HepG2 (cell line): ENCODE data around the gene KCTD13. TPM values are rescaled to one million over a fixed set of nuclear protein-coding genes. Genes with fewer than 3 reads are reported as not detected.
A peak's percentile ranks its signal among the peaks of the same experiment; 100 is the strongest.

Source experiments
- ATF7 ChIP-seq, 2 experiments: fragments of 450-650 bp in 1 of 2; sonication (generic) in 1 of 2; formaldehyde crosslinking in 1 of 2; IDR thresholded peaks; 2 replicates each; pipeline versions ENCODE4 v1.4.0 to v1.6.1; 2016 to 2020; ENCODE audit warnings: antibody characterized with exemption in 1 of 2, mild to moderate bottlenecking in 1 of 2, missing genetic modification reagents in 1 of 2
- ATF7-NPFF ChIP-seq: sonication (generic); formaldehyde crosslinking; IDR thresholded peaks from 2 replicates; pipeline ENCODE4 v1.8.1; 2023; ENCODE audit warnings: mild to moderate bottlenecking, low read depth, missing genetic modification reagents, moderate library complexity
- CC2D1A ChIP-seq: sonication (generic); formaldehyde crosslinking; IDR thresholded peaks from 2 replicates; pipeline ENCODE4 v1.8.1; 2023; ENCODE audit warnings: mild to moderate bottlenecking, missing genetic modification reagents
- CREB1 ChIP-seq, 2 experiments: fragments of 450-650 bp in 1 of 2; IDR thresholded peaks; 2 replicates each; pipeline ENCODE4 v1.6.1; 2016 to 2017; ENCODE audit warnings: control low read depth in 1 of 2, mild to moderate bottlenecking in 1 of 2, missing compliant biosample characterization in 1 of 2, missing genetic modification characterization in 1 of 2
- GABPA ChIP-seq, 2 experiments: IDR thresholded peaks; 2 replicates each; pipeline ENCODE4 v1.6.1; 2011 to 2016; ENCODE audit warnings: low read depth in 2 of 2, low read length in 1 of 2, missing biosample characterization in 1 of 2, missing genetic modification characterization in 1 of 2
- HDAC2 ChIP-seq: sonication (generic); formaldehyde crosslinking; IDR thresholded peaks from 2 replicates; pipeline ENCODE4 v1.4.0; 2020; ENCODE audit warnings: missing genetic modification reagents
- KDM2A ChIP-seq: sonication (generic); formaldehyde crosslinking; IDR thresholded peaks from 2 replicates; pipeline ENCODE4 v1.4.0; 2020; ENCODE audit warnings: low read depth, missing genetic modification reagents, borderline replicate concordance
- KDM5B ChIP-seq: sonication (generic); formaldehyde crosslinking; IDR thresholded peaks from 2 replicates; pipeline ENCODE4 v1.4.0; 2020; ENCODE audit warnings: missing genetic modification reagents, mild to moderate bottlenecking, borderline replicate concordance
- MYNN ChIP-seq: sonication (generic); formaldehyde crosslinking; IDR thresholded peaks from 2 replicates; pipeline ENCODE4 v1.4.0; 2020; ENCODE audit warnings: mild to moderate bottlenecking, low read depth, missing genetic modification reagents
- TRIM24 ChIP-seq: sonication (generic); formaldehyde crosslinking; IDR thresholded peaks from 2 replicates; pipeline ENCODE4 v1.8.0; 2022; ENCODE audit warnings: mild to moderate bottlenecking, missing genetic modification reagents
- ZNF232 ChIP-seq: sonication (generic); formaldehyde crosslinking; IDR thresholded peaks from 2 replicates; pipeline ENCODE4 v1.4.0; 2020; ENCODE audit warnings: missing genetic modification reagents, borderline replicate concordance
- ZNF264 ChIP-seq: sonication (generic); formaldehyde crosslinking; IDR thresholded peaks from 2 replicates; pipeline ENCODE4 v1.4.0; 2020; ENCODE audit warnings: missing genetic modification reagents
- ZNF317 ChIP-seq: sonication (generic); formaldehyde crosslinking; IDR thresholded peaks from 2 replicates; pipeline ENCODE4 v1.5.0; 2020; ENCODE audit warnings: mild to moderate bottlenecking, missing genetic modification reagents
- ZNF431 ChIP-seq: sonication (generic); formaldehyde crosslinking; IDR thresholded peaks from 2 replicates; pipeline ENCODE4 v1.9.0; 2022; ENCODE audit warnings: missing genetic modification reagents, low read depth, mild to moderate bottlenecking, borderline replicate concordance
- ZNF562 ChIP-seq: sonication (generic); formaldehyde crosslinking; IDR thresholded peaks from 2 replicates; pipeline ENCODE4 v1.8.0; 2022; ENCODE audit warnings: missing genetic modification reagents, borderline replicate concordance
- ZNF589 ChIP-seq: sonication (generic); formaldehyde crosslinking; conservative IDR thresholded peaks from 2 replicates; pipeline ENCODE4 v1.8.0; 2022; ENCODE audit warnings: mild to moderate bottlenecking, moderate library complexity, missing genetic modification reagents
- ZSCAN30 ChIP-seq: sonication (generic); formaldehyde crosslinking; IDR thresholded peaks from 2 replicates; pipeline ENCODE4 v1.5.0; 2020; ENCODE audit warnings: mild to moderate bottlenecking, missing genetic modification reagents
- polyA plus RNA-seq, 8 experiments: library from polyadenylated mRNA; depleted of rRNA in 3 of 8; stranded (reverse) in 7 of 8; unstranded in 1 of 8; fragments of >200 nt; fragmentation: Illumina TruSeq in 4 of 8; extraction: Trizol in 4 of 8; gene quantifications; 2 replicates each; pipeline versions ENCODE4 v1.2.1 to v1.2.3, GENCODE V29; 2011 to 2016; ENCODE audit warnings: low read depth in 4 of 8, missing spikeins in 1 of 8, mixed read lengths in 1 of 8; ENCODE audit not compliant: insufficient read depth in 1 of 8
- total RNA-seq, 5 experiments: library from RNA; depleted of rRNA; stranded (reverse); fragments of >200 nt; fragmentation: Illumina TruSeq; extraction: Trizol; gene quantifications; 2 replicates each; pipeline ENCODE4 v1.2.3, GENCODE V29; 2016; ENCODE audit warnings: low read depth in 1 of 5
- TF ChIP-seq, protein P1 (sequence below), 2 experiments: sonication (generic) in 1 of 2; formaldehyde crosslinking in 1 of 2; IDR thresholded peaks; 2 replicates each; pipeline versions ENCODE4 v1.4.0 to v1.6.1; 2018 to 2020; ENCODE audit warnings: missing genetic modification reagents in 2 of 2, borderline replicate concordance in 1 of 2, low read depth in 1 of 2, mild to moderate bottlenecking in 1 of 2, missing biosample characterization in 1 of 2
- TF ChIP-seq, protein P2 (sequence below): sonication (generic); formaldehyde crosslinking; IDR thresholded peaks from 2 replicates; pipeline ENCODE4 v1.5.1; 2020; ENCODE audit warnings: mild to moderate bottlenecking, moderate library complexity, missing genetic modification reagents
- TF ChIP-seq, protein P3 (sequence below): sonication (generic); formaldehyde crosslinking; IDR thresholded peaks from 2 replicates; pipeline ENCODE4 v1.4.0; 2020; ENCODE audit warnings: mild to moderate bottlenecking, missing genetic modification reagents
- TF ChIP-seq, protein P4 (sequence below): sonication (generic); formaldehyde crosslinking; IDR thresholded peaks from 2 replicates; pipeline ENCODE4 v1.8.0; 2022; ENCODE audit warnings: mild to moderate bottlenecking, missing genetic modification reagents, borderline replicate concordance
- TF ChIP-seq, protein P5 (sequence below): IDR thresholded peaks from 2 replicates; pipeline ENCODE4 v1.6.1; 2018; ENCODE audit warnings: missing genetic modification reagents

KCTD13 gene
- total and polyA plus RNA-seq, 2 of the 13 experiments (the other 11 are each of a cell fraction or from before 2014, with no cell fraction given) = 6.3 to 14.7 TPM

DNA sequence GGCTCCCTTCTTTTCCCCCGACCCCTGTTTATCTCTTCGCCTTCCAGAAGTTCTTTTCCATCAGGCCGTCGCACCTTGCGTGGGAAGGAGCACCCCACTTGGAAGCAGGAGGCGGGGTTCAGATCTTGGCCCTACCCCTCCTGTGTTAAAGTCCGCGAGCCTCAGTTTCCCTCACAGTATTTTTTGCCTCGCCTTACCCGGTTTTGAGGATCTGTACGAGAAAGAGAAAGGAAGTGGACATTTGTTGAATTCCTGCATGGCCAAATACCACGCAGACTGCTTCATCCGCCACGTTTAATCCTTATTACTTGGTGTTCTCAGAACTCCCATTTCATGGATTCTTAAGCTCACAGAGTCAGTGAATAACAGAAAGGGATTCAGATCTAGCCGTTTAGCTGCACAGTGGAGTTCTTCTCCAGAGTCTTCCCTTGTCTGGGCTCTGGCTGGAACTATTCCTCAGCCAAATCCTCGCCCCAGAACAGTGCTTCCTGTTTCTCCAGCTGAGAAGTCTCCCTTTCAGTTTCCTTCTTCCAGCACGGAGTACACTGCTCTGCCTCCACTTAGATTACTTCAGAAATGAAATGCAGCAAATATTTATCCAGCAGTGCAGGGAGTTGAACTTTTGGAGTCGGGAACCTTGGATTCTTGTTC is 36.4 kb upstream of the KCTD13 start (continued):
- TF ChIP-seq, protein P1, sequence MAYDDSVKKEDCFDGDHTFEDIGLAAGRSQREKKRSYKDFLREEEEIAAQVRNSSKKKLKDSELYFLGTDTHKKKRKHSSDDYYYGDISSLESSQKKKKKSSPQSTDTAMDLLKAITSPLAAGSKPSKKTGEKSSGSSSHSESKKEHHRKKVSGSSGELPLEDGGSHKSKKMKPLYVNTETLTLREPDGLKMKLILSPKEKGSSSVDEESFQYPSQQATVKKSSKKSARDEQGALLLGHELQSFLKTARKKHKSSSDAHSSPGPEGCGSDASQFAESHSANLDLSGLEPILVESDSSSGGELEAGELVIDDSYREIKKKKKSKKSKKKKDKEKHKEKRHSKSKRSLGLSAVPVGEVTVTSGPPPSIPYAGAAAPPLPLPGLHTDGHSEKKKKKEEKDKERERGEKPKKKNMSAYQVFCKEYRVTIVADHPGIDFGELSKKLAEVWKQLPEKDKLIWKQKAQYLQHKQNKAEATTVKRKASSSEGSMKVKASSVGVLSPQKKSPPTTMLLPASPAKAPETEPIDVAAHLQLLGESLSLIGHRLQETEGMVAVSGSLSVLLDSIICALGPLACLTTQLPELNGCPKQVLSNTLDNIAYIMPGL (CRISPR knock-in tag; IDR thresholded peaks at IDR 0.05; ENCODE audit: borderline replicate concordance in 1 of 2, low read depth in 1 of 2) = 0 out of 4 replicates have a peak, but pooled peaks of 1 of the 2 experiments have one; percentile 0
- TF ChIP-seq ZSCAN30 (no peak), ZNF589 (CRISPR knock-in tag) (no peak), ZNF562 (no peak), CC2D1A (CRISPR knock-in tag) (no peak), HDAC2 (CRISPR knock-in tag) (no peak), ZNF232 (CRISPR knock-in tag) (0 out of 2 replicates have a peak, but pooled peaks have one; percentile 35), ATF7 (IDR thresholded peaks at IDR 0.05) (no peak), ATF7 (CRISPR knock-in tag; IDR thresholded peaks at IDR 0.05) (no peak), KDM2A (CRISPR knock-in tag) (no peak), ZNF264 (CRISPR knock-in tag) (peak; percentile 53; the same call in 1 of the 2 replicates), KDM5B (CRISPR knock-in tag) (no peak), MYNN (CRISPR knock-in tag) (no peak), GABPA (IDR thresholded peaks at IDR 0.05; ENCODE audit: low read depth, low read length) (no peak), GABPA (CRISPR knock-in tag; IDR thresholded peaks at IDR 0.05; ENCODE audit: low read depth) (0 out of 2 replicates have a peak, but pooled peaks have one; percentile 1), ZNF317 (CRISPR knock-in tag) (0 out of 2 replicates have a peak, but pooled peaks have one; percentile 26), TRIM24 (CRISPR knock-in tag) (no peak), ATF7-NPFF (CRISPR knock-in tag) (peak; percentile 48; the same call in 1 of the 2 replicates), CREB1 (IDR thresholded peaks at IDR 0.05) (no peak), CREB1 (CRISPR knock-in tag; IDR thresholded peaks at IDR 0.05) (no peak), ZNF431 (CRISPR knock-in tag) (0 out of 2 replicates have a peak, but pooled peaks have one; percentile 24)
- TF ChIP-seq, protein P2, sequence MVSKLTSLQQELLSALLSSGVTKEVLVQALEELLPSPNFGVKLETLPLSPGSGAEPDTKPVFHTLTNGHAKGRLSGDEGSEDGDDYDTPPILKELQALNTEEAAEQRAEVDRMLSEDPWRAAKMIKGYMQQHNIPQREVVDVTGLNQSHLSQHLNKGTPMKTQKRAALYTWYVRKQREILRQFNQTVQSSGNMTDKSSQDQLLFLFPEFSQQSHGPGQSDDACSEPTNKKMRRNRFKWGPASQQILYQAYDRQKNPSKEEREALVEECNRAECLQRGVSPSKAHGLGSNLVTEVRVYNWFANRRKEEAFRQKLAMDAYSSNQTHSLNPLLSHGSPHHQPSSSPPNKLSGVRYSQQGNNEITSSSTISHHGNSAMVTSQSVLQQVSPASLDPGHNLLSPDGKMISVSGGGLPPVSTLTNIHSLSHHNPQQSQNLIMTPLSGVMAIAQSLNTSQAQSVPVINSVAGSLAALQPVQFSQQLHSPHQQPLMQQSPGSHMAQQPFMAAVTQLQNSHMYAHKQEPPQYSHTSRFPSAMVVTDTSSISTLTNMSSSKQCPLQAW (CRISPR knock-in tag) = peak; percentile 43; the same call in 1 of the 2 replicates
- TF ChIP-seq, protein P3, sequence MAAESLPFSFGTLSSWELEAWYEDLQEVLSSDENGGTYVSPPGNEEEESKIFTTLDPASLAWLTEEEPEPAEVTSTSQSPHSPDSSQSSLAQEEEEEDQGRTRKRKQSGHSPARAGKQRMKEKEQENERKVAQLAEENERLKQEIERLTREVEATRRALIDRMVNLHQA = no peak
- TF ChIP-seq, protein P4, sequence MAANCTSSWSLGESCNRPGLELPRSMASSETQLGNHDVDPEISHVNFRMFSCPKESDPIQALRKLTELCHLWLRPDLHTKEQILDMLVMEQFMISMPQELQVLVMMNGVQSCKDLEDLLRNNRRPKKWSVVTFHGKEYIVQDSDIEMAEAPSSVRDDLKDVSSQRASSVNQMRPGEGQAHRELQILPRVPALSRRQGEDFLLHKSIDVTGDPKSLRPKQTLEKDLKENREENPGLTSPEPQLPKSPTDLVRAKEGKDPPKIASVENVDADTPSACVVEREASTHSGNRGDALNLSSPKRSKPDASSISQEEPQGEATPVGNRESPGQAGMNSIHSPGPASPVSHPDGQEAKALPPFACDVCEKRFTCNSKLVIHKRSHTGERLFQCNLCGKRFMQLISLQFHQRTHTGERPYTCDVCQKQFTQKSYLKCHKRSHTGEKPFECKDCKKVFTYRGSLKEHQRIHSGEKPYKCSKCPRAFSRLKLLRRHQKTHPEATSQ (CRISPR knock-in tag) = no peak
- TF ChIP-seq, protein P5, sequence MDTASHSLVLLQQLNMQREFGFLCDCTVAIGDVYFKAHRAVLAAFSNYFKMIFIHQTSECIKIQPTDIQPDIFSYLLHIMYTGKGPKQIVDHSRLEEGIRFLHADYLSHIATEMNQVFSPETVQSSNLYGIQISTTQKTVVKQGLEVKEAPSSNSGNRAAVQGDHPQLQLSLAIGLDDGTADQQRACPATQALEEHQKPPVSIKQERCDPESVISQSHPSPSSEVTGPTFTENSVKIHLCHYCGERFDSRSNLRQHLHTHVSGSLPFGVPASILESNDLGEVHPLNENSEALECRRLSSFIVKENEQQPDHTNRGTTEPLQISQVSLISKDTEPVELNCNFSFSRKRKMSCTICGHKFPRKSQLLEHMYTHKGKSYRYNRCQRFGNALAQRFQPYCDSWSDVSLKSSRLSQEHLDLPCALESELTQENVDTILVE (CRISPR knock-in tag) = no peak
